HepG2 (cell line): Measurements from ENCODE around the gene XPOT. TPM values are rescaled to one million over a fixed set of nuclear protein-coding genes. Genes with fewer than 3 reads are reported as not detected.

Source experiments
- ATAC-seq: fragments of 200-7000 bp; cut with Tn5 transposase; 3 replicates; pipeline ENCODE4 v1.9.1; 2020; ENCODE audit warnings: mild to moderate bottlenecking, moderate library complexity
- BruUV-seq: library from RNA; stranded (reverse); fragments of 400-500 nt; replicated peaks from 2 replicates; lab custom pipeline; 2021; lab: Mats Ljungman, UMichigan
- CTCF ChIA-PET: fragments of 300-600 bp; formaldehyde crosslinking; extraction: SDS; loops from one replicate; lab custom pipeline; 2021; ENCODE audit warnings: low total read pairs, inconsistent platforms, low intra/inter-chr PET ratio; lab: Yijun Ruan, JAX
- POLR2A ChIA-PET: fragments of 350-600 bp; sonication (Branson Sonifier 250); formaldehyde crosslinking; loops from one replicate; lab custom pipeline; 2020; ENCODE audit warnings: antibody characterized with exemption, inconsistent platforms; lab: Yijun Ruan, JAX
- DNase-seq: peaks from one replicate; pipeline ENCODE4 v3.0.0-alpha.2; 2015; ENCODE audit warnings: low spot score
- FAIRE-seq: peaks from 3 replicates; lab custom pipeline; 2011; peaks lifted over from hg19 to GRCh38; lab: Jason Lieb, UNC
- H2AFZ ChIP-seq: one replicate; pipeline ENCODE4 v1.6.1; 2011; ENCODE audit warnings: low read length, inconsistent platforms
- H3K27ac ChIP-seq: fragments of 300-600 bp; 3 replicates; pipeline ENCODE4 v1.8.0; 2011; ENCODE audit warnings: mixed run types, mild to moderate bottlenecking, mixed read lengths, low read length, inconsistent platforms; ENCODE audit not compliant: insufficient read depth; ENCODE audit errors: extremely low read length
- H3K27me3 ChIP-seq, 2 experiments: fragments of 200-600 bp in 1 of 2; 2 replicates in 1 of 2; 3 replicates in 1 of 2; pipeline versions ENCODE4 v1.6.0 to v1.8.0; 2011; ENCODE audit warnings: low read length in 2 of 2, mild to moderate bottlenecking in 2 of 2, moderate library complexity in 2 of 2, inconsistent platforms in 1 of 2; ENCODE audit not compliant: insufficient read depth in 2 of 2, control insufficient read depth in 1 of 2
- H3K36me3 ChIP-seq, 2 experiments: fragments of 200-600 bp in 1 of 2; replicated peaks in 1 of 2; 2 replicates in 1 of 2; 3 replicates in 1 of 2; pipeline versions ENCODE4 v1.5.1 to v1.8.0; 2011; ENCODE audit warnings: low read length in 2 of 2, inconsistent platforms in 1 of 2; ENCODE audit not compliant: insufficient read depth in 2 of 2, control insufficient read depth in 1 of 2
- H3K4me1 ChIP-seq: 2 replicates; pipeline ENCODE4 v1.5.1; 2012; ENCODE audit warnings: low read length, inconsistent platforms; ENCODE audit not compliant: insufficient read depth
- H3K4me2 ChIP-seq: 2 replicates; pipeline ENCODE4 v1.6.0; 2011; ENCODE audit warnings: low read depth, low read length, inconsistent platforms
- H3K4me3 ChIP-seq, 3 experiments: fragments of 200-600 bp in 1 of 3; sonication (generic), shearing (Covaris generic) in 1 of 3; replicated peaks in 1 of 3; 2 replicates each; pipeline ENCODE4 v1.5.1; 2011 to 2016; ENCODE audit warnings: low read length in 3 of 3, inconsistent platforms in 2 of 3, low read depth in 2 of 3, mild to moderate bottlenecking in 2 of 3, control low read depth in 1 of 3, mixed read lengths in 1 of 3; ENCODE audit not compliant: insufficient read depth in 1 of 3
- H3K79me2 ChIP-seq: one replicate; pipeline ENCODE4 v1.6.1; 2011; ENCODE audit warnings: low read length, inconsistent platforms; ENCODE audit not compliant: insufficient read depth
- H3K9ac ChIP-seq: 2 replicates; pipeline ENCODE4 v1.6.0; 2011; ENCODE audit warnings: mild to moderate bottlenecking, low read depth, low read length, inconsistent platforms; ENCODE audit not compliant: insufficient read depth
- H3K9me3 ChIP-seq: 2 replicates; pipeline ENCODE4 v1.5.1; 2012; ENCODE audit warnings: mild to moderate bottlenecking, low read length
- H4K20me1 ChIP-seq: 2 replicates; pipeline ENCODE4 v1.6.0; 2011; ENCODE audit warnings: inconsistent platforms, mild to moderate bottlenecking, low read length, moderate library complexity; ENCODE audit not compliant: insufficient read depth
- JARID2 ChIP-seq: sonication (generic); formaldehyde crosslinking; IDR thresholded peaks from 2 replicates; pipeline ENCODE4 v1.8.1; 2023; ENCODE audit warnings: missing genetic modification reagents, inconsistent platforms; ENCODE audit not compliant: insufficient replicate concordance
- MLXIP ChIP-seq: sonication (generic); formaldehyde crosslinking; IDR thresholded peaks from 2 replicates; pipeline ENCODE4 v1.9.0; 2021; ENCODE audit warnings: missing genetic modification reagents, borderline replicate concordance
- NR2F6 ChIP-seq, 2 experiments: IDR thresholded peaks; 2 replicates each; pipeline ENCODE4 v1.6.1; 2016; ENCODE audit warnings: antibody characterized with exemption in 1 of 2, mild to moderate bottlenecking in 1 of 2
- ZNF614 ChIP-seq: IDR thresholded peaks from 2 replicates; pipeline ENCODE4 v1.6.1; 2018; ENCODE audit warnings: missing biosample characterization, missing genetic modification reagents, inconsistent platforms, borderline replicate concordance
- ZNF660 ChIP-seq: sonication (generic); formaldehyde crosslinking; IDR thresholded peaks from 2 replicates; pipeline ENCODE4 v1.5.1; 2020; ENCODE audit warnings: mild to moderate bottlenecking, low read depth, missing genetic modification reagents, borderline replicate concordance
- ZNF83 ChIP-seq: sonication (generic); formaldehyde crosslinking; IDR thresholded peaks from 2 replicates; pipeline ENCODE4 v1.4.0; 2020; ENCODE audit warnings: missing genetic modification reagents, mild to moderate bottlenecking, borderline replicate concordance
- ZSCAN22 ChIP-seq: sonication (generic); formaldehyde crosslinking; IDR thresholded peaks from 2 replicates; pipeline ENCODE4 v1.4.0; 2020; ENCODE audit warnings: mild to moderate bottlenecking, missing genetic modification reagents
- in situ Hi-C: cut with HindIII; loops from 2 replicates; pipeline ENCODE4 v1.10.0; 2017; ENCODE audit warnings: low pct_unique_long_range_greater_than_20kb; ENCODE audit not compliant: extremely low pct_ligation_motif_present
- intact Hi-C: fragments of 100-400 bp; cut with micrococcal nuclease; formaldehyde crosslinking; loops from one replicate; pipeline ENCODE4 v1.10.0; 2022; ENCODE audit not compliant: unreplicated experiment
- polyA plus RNA-seq, 8 experiments: library from polyadenylated mRNA; depleted of rRNA in 3 of 8; stranded (reverse) in 7 of 8; unstranded in 1 of 8; fragments of >200 nt; fragmentation: Illumina TruSeq in 4 of 8; extraction: Trizol in 4 of 8; gene quantifications; 2 replicates each; pipeline versions ENCODE4 v1.2.1 to v1.2.3, GENCODE V29; 2011 to 2016; ENCODE audit warnings: low read depth in 4 of 8, missing spikeins in 1 of 8, mixed read lengths in 1 of 8; ENCODE audit not compliant: insufficient read depth in 1 of 8
- total RNA-seq, 5 experiments: library from RNA; depleted of rRNA; stranded (reverse); fragments of >200 nt; fragmentation: Illumina TruSeq; extraction: Trizol; gene quantifications; 2 replicates each; pipeline ENCODE4 v1.2.3, GENCODE V29; 2016; ENCODE audit warnings: low read depth in 1 of 5
- TF ChIP-seq, protein P1 (sequence below): sonication (generic); formaldehyde crosslinking; IDR thresholded peaks from 2 replicates; pipeline ENCODE4 v1.4.0; 2020; ENCODE audit warnings: missing genetic modification reagents
- TF ChIP-seq, protein P2 (sequence below): IDR thresholded peaks from 2 replicates; pipeline ENCODE4 v1.6.1; 2016; ENCODE audit warnings: mild to moderate bottlenecking, missing biosample characterization, missing genetic modification reagents

Gene XPOT
- total and polyA plus RNA-seq, 2 of the 13 experiments (the other 11 are each of a cell fraction or from before 2014, with no cell fraction given): 93.8 to 102 TPM

DNA sequence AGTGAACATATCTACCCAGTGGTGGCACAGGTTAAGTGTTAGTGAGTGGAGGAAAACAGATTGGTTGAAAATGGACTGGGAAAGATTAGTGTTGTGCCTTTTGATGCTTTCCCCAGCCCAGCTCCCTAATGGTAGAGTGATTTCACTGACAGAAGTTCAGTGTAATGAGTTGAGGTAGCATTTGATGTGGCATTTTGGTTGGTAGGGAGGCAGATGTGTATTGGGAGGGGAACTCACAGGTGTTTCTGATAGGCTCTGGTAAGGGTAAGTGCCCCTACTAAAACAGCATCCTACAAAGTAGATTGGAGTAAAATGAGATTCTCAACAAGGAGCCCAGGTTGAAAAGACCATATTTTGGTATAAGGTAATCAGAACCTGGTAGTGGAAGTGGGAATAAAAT, 51.9 kb downstream of the XPOT start:
- CTCF ChIA-PET: no interaction called here
- BruUV-seq: no TSS peak
- H3K27me3 ChIP-seq: no peaks in the 10 kb centered on the region
- TF ChIP-seq NR2F6 (IDR thresholded peaks at IDR 0.05) (no peak), NR2F6 (CRISPR knock-in tag; IDR thresholded peaks at IDR 0.05) (no peak), ZNF614 (CRISPR knock-in tag) (no peak), JARID2 (CRISPR knock-in tag) (no peak), ZNF660 (CRISPR knock-in tag) (no peak), ZSCAN22 (no peak), MLXIP (CRISPR knock-in tag) (no peak), ZNF83 (CRISPR knock-in tag) (no peak)
- TF ChIP-seq, protein P1, sequence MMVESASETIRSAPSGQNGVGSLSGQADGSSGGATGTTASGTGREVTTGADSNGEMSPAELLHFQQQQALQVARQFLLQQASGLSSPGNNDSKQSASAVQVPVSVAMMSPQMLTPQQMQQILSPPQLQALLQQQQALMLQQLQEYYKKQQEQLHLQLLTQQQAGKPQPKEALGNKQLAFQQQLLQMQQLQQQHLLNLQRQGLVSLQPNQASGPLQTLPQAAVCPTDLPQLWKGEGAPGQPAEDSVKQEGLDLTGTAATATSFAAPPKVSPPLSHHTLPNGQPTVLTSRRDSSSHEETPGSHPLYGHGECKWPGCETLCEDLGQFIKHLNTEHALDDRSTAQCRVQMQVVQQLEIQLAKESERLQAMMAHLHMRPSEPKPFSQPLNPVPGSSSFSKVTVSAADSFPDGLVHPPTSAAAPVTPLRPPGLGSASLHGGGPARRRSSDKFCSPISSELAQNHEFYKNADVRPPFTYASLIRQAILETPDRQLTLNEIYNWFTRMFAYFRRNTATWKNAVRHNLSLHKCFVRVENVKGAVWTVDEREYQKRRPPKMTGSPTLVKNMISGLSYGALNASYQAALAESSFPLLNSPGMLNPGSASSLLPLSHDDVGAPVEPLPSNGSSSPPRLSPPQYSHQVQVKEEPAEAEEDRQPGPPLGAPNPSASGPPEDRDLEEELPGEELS: no peak
- TF ChIP-seq, protein P2, sequence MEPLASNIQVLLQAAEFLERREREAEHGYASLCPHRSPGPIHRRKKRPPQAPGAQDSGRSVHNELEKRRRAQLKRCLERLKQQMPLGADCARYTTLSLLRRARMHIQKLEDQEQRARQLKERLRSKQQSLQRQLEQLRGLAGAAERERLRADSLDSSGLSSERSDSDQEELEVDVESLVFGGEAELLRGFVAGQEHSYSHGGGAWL (CRISPR knock-in tag): no peak
- TF ChIP-seq, all 625 proteins: peak for 0
- Histone ChIP-seq H3K4me2 (no peak overlapping the region), H3K4me1 (peaks cover 51% of the 10 kb centered on the region), H3K4me3 (no peak overlapping the region), H3K36me3 (peaks cover 2 to 14% of the 10 kb centered on the region in 2 experiments), H4K20me1 (peaks cover 5% of the 10 kb centered on the region; the same call in 1 of the 2 replicates), H3K9me3 (no peaks in the 10 kb centered on the region), H3K9ac (no peak overlapping the region), H3K27ac (no peak overlapping the region), H3K79me2 (peaks cover 66% of the 10 kb centered on the region), H2AFZ (no peak overlapping the region)
- no peak for FAIRE-seq
- intact Hi-C loops: no loop called here
- POLR2A ChIA-PET: no interaction called here
- ATAC-seq: no peak
- in situ Hi-C loops: no loop called here
- no peak for DNase-seq
